IMR-90 (cell line): ENCODE results near the gene ZFHX3. TPM values are rescaled to one million over a fixed set of nuclear protein-coding genes. Genes with fewer than 3 reads are reported as not detected.
A peak's percentile ranks its signal among the peaks of the same experiment; 100 is the strongest.

ENCODE experiments used
- ATAC-seq: fragments of 200-7000 bp; cut with Tn5 transposase; 2 replicates; pipeline ENCODE4 v1.9.1; 2020; ENCODE audit warnings: low read depth, mild to moderate bottlenecking, moderate library complexity
- BruUV-seq: library from RNA; stranded (reverse); fragments of 400-500 nt; replicated peaks from 2 replicates; lab custom pipeline; 2021; lab: Mats Ljungman, UMichigan
- CTCF ChIA-PET: fragments of 300-600 bp; formaldehyde crosslinking; extraction: SDS; loops from one replicate; lab custom pipeline; 2021; ENCODE audit warnings: antibody characterized with exemption; lab: Yijun Ruan, JAX
- POLR2A ChIA-PET: fragments of 300-600 bp; sonication (Branson Sonifier 250); formaldehyde crosslinking; loops from one replicate; lab custom pipeline; 2022; ENCODE audit warnings: antibody characterized with exemption; ENCODE audit not compliant: unreplicated experiment; lab: Charles Lee
- DNase-seq: peaks from one replicate; pipeline ENCODE4 v3.0.0; 2013
- H2AFZ ChIP-seq: replicated peaks from 2 replicates; pipeline ENCODE3; 2013; ENCODE audit warnings: low read length, mild to moderate bottlenecking; ENCODE audit not compliant: poor library complexity
- H2AK5ac ChIP-seq: 2 replicates; pipeline ENCODE4 v1.6.1; 2013; ENCODE audit warnings: low read depth, low read length, inconsistent platforms
- H2AK9ac ChIP-seq: replicated peaks from 2 replicates; pipeline ENCODE3; 2013; ENCODE audit warnings: mild to moderate bottlenecking, low read depth, low read length, moderate library complexity; ENCODE audit not compliant: poor library complexity
- H2BK120ac ChIP-seq: 2 replicates; pipeline ENCODE4 v1.6.1; 2013; ENCODE audit warnings: low read depth, low read length, inconsistent platforms
- H2BK15ac ChIP-seq: 3 replicates; pipeline ENCODE4 v1.6.1; 2013; ENCODE audit warnings: low read depth, low read length, inconsistent platforms
- H2BK20ac ChIP-seq: 2 replicates; pipeline ENCODE4 v1.6.1; 2013; ENCODE audit warnings: low read depth, mild to moderate bottlenecking, inconsistent platforms, low read length, moderate library complexity
- H2BK5ac ChIP-seq: 2 replicates; pipeline ENCODE4 v1.6.1; 2013; ENCODE audit warnings: mild to moderate bottlenecking, low read depth, low read length, inconsistent platforms; ENCODE audit not compliant: poor library complexity, severe bottlenecking
- H3K14ac ChIP-seq: replicated peaks from 2 replicates; pipeline ENCODE4 v1.6.1; 2013; ENCODE audit warnings: low read depth, low read length, inconsistent platforms
- H3K18ac ChIP-seq: 2 replicates; pipeline ENCODE4 v1.6.1; 2013; ENCODE audit warnings: low read depth, low read length, control low read depth
- H3K23ac ChIP-seq: 2 replicates; pipeline ENCODE4 v1.6.1; 2013; ENCODE audit warnings: low read depth, low read length, inconsistent platforms
- H3K27ac ChIP-seq: 2 replicates; pipeline ENCODE4 v1.5.1; 2013; ENCODE audit warnings: mild to moderate bottlenecking, control low read depth, low read length; ENCODE audit not compliant: insufficient read depth
- H3K27me3 ChIP-seq: 2 replicates; pipeline ENCODE4 v1.6.1; 2013; ENCODE audit warnings: low read length; ENCODE audit not compliant: control insufficient read depth, insufficient read depth
- H3K36me3 ChIP-seq: 2 replicates; pipeline ENCODE4 v1.6.1; 2013; ENCODE audit warnings: low read length, mixed read lengths; ENCODE audit not compliant: control insufficient read depth, insufficient read depth
- H3K4ac ChIP-seq: 2 replicates; pipeline ENCODE4 v1.6.1; 2013; ENCODE audit warnings: low read depth, low read length, inconsistent platforms
- H3K4me1 ChIP-seq: 2 replicates; pipeline ENCODE4 v1.6.1; 2013; ENCODE audit warnings: low read length, mixed read lengths; ENCODE audit not compliant: control insufficient read depth, insufficient read depth
- H3K4me2 ChIP-seq: 2 replicates; pipeline ENCODE4 v1.6.1; 2013; ENCODE audit warnings: low read depth, mild to moderate bottlenecking, control low read depth, low read length, moderate library complexity
- H3K4me3 ChIP-seq: 2 replicates; pipeline ENCODE4 v1.5.1; 2013; ENCODE audit warnings: low read depth, mild to moderate bottlenecking, control low read depth, low read length, moderate library complexity; ENCODE audit not compliant: insufficient read depth
- H3K56ac ChIP-seq: 2 replicates; pipeline ENCODE4 v1.6.1; 2013; ENCODE audit warnings: low read length, inconsistent platforms; ENCODE audit not compliant: insufficient read depth; ENCODE audit errors: extremely low read depth
- H3K79me1 ChIP-seq, 2 experiments: 2 replicates each; pipeline ENCODE4 v1.6.1; 2013; ENCODE audit warnings: low read length in 2 of 2, inconsistent platforms in 1 of 2, low read depth in 1 of 2
- H3K9ac ChIP-seq: 2 replicates; pipeline ENCODE4 v1.6.1; 2013; ENCODE audit warnings: low read depth, low read length, control low read depth
- H3K9me1 ChIP-seq: 2 replicates; pipeline ENCODE4 v1.6.1; 2013; ENCODE audit warnings: low read length, inconsistent platforms; ENCODE audit not compliant: insufficient read depth
- H3K9me3 ChIP-seq: 2 replicates; pipeline ENCODE4 v1.6.1; 2013; ENCODE audit warnings: low read length; ENCODE audit not compliant: control insufficient read depth, insufficient read depth
- H4K20me1 ChIP-seq: 2 replicates; pipeline ENCODE4 v1.6.1; 2013; ENCODE audit warnings: low read length, inconsistent platforms; ENCODE audit not compliant: insufficient read depth
- H4K5ac ChIP-seq: 2 replicates; pipeline ENCODE4 v1.6.1; 2013; ENCODE audit warnings: mild to moderate bottlenecking, low read depth, low read length, control low read depth
- H4K8ac ChIP-seq, 2 experiments: 2 replicates each; pipeline ENCODE4 v1.6.1; 2013; ENCODE audit warnings: low read depth in 2 of 2, low read length in 2 of 2, control low read depth in 1 of 2, inconsistent platforms in 1 of 2
- H4K91ac ChIP-seq: 2 replicates; pipeline ENCODE4 v1.6.1; 2013; ENCODE audit warnings: low read depth, low read length, inconsistent platforms; ENCODE audit not compliant: insufficient read depth
- BHLHE40 ChIP-seq: fragments of 150-350 bp; IDR thresholded peaks from 2 replicates; pipeline ENCODE4 v1.6.1; 2016; ENCODE audit warnings: mild to moderate bottlenecking, low read depth, low read length
- CEBPB ChIP-seq: IDR thresholded peaks from 2 replicates; pipeline ENCODE4 v1.6.1; 2012; ENCODE audit warnings: low read depth, low read length, improper control_type of control experiment
- CHD1 ChIP-seq: IDR thresholded peaks from 2 replicates; pipeline ENCODE4 v1.6.1; 2012; ENCODE audit warnings: low read depth, low read length, improper control_type of control experiment
- CTCF ChIP-seq: conservative IDR thresholded peaks from 2 replicates; pipeline ENCODE4 v1.5.1; 2012; ENCODE audit warnings: mild to moderate bottlenecking, low read depth, low read length, improper control_type of control experiment
- FOS ChIP-seq: fragments of 150-350 bp; IDR thresholded peaks from 2 replicates; pipeline ENCODE4 v1.6.1; 2016; ENCODE audit warnings: low read depth, low read length
- MAFK ChIP-seq: IDR thresholded peaks from 2 replicates; pipeline ENCODE4 v1.6.1; 2012; ENCODE audit warnings: low read depth, low read length, improper control_type of control experiment
- MAZ ChIP-seq: IDR thresholded peaks from 2 replicates; pipeline ENCODE4 v1.6.1; 2012; ENCODE audit warnings: low read depth, mild to moderate bottlenecking, low read length, improper control_type of control experiment, moderate library complexity, borderline replicate concordance
- RAD21 ChIP-seq: IDR thresholded peaks from 2 replicates; pipeline ENCODE4 v1.6.1; 2012; ENCODE audit warnings: low read length, improper control_type of control experiment
- RFX5 ChIP-seq: IDR thresholded peaks from 2 replicates; pipeline ENCODE4 v1.8.0; 2012; ENCODE audit warnings: low read depth, mild to moderate bottlenecking, low read length, moderate library complexity
- SMC3 ChIP-seq: fragments of 150-350 bp; IDR thresholded peaks from 2 replicates; pipeline ENCODE4 v1.6.1; 2016; ENCODE audit warnings: low read depth, mild to moderate bottlenecking, antibody characterized with exemption, low read length, moderate library complexity
- WGBS, 2 experiments: methylation state at CpG; one replicate each; pipeline versions ENCODE4 v1.1.5 to v1.1.7; 2013; ENCODE audit warnings: missing lambda C conversion rate in 2 of 2; ENCODE audit not compliant: insufficient read length in 1 of 2; ENCODE audit errors: extremely low coverage in 2 of 2; 5-methylcytosine and 5-hydroxymethylcytosine counted together
- dilution Hi-C: fragments of 300-500 bp; cut with HindIII; formaldehyde crosslinking; loops from one replicate; pipeline ENCODE4 v1.14.3; 2018; ENCODE audit warnings: low sequenced_read_pairs; ENCODE audit not compliant: unreplicated experiment
- in situ Hi-C: fragments of 300-500 bp; cut with MboI; formaldehyde crosslinking; loops from 3 replicates; pipeline ENCODE4 v1.14.3; 2019; ENCODE audit warnings: low sequenced_read_pairs, inconsistent platforms, mixed read lengths
- intact Hi-C: fragments of 100-400 bp; cut with micrococcal nuclease; formaldehyde crosslinking; loops from 2 replicates; pipeline ENCODE4 v1.10.0; 2022
- polyA plus RNA-seq, 3 experiments: library from polyadenylated mRNA; depleted of rRNA; stranded (reverse); fragments of >200 nt; gene quantifications; 2 replicates each; pipeline ENCODE4 v1.2.3, GENCODE V29; 2012; ENCODE audit warnings: low replicate concordance in 1 of 3
- total RNA-seq: library from RNA; depleted of rRNA; stranded (reverse); fragments of >200 nt; gene quantifications from 2 replicates; pipeline ENCODE4 v1.2.3, GENCODE V29; 2012
- TF ChIP-seq, protein P1 (sequence below): fragments of 150-350 bp; IDR thresholded peaks from 2 replicates; pipeline ENCODE4 v1.6.1; 2016; ENCODE audit warnings: low read depth, mild to moderate bottlenecking, low read length, moderate library complexity, borderline replicate concordance
- TF ChIP-seq, protein P2 (sequence below): fragments of 150-350 bp; IDR thresholded peaks from 2 replicates; pipeline ENCODE4 v1.6.1; 2017; ENCODE audit warnings: mild to moderate bottlenecking, antibody characterized with exemption, low read length, low read depth

Gene ZFHX3
- total and polyA plus RNA-seq, 2 of the 4 experiments (the other 2 are of a cell fraction) = 1.4 to 1.7 TPM

DNA sequence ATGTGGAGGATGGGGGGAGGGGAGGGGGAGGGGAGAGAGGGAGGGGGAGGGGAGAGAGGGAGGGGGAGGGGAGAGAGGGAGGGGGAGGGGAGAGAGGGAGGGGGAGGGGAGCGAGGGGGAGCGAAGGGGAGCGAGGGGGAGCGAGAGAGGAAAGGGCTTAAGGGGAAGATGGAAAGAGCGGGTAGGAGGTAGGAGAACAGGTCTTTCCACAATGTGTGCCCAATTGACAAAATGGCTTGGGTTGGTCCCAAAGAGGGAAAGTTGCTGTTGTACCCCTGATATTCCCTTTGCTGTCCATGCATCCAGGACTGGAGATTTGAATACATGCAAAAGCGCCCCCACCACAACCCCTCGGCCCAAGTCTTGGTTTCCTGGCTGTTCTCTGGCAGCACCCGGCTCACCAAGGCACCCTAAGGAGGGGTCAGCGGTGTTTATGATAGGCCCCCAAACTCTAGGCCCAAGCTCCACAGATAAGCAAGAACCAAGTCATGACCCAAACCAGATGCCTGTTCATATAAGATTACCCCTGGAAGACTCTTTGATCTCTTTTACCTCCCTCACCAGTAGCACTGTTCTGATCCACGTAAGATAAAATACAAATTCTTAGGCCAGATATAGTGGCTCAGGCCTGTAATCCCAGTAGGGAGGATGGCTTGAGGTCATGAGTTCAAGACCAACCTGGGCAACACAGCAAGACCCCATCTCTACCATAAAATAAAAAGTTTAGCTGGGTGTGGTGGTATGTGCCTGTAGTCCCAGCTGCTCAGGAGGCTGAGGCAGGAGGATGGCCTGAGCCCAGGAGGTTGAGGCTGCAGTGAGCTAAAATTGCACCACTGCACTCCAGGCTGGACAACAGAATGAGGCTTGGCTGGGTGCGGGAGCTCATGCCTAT is 119.6 kb downstream of the ZFHX3 start:
- POLR2A ChIA-PET = no interaction called here
- Histone ChIP-seq H4K8ac (no peak overlapping the region), H3K4me2 (no peak overlapping the region), H2BK20ac (no peak overlapping the region), H2BK15ac (no peak overlapping the region; the same call in 2 of the 3 replicates), H3K18ac (no peak overlapping the region), H2AK9ac (peak overlapping the region; percentile 48), H3K27ac (no peak overlapping the region), H4K91ac (no peak overlapping the region), H3K79me1 (peaks cover 37 to 62% of the 10 kb centered on the region in 2 experiments), H3K4ac (peak overlapping the region; percentile 10; the same call in 1 of the 2 replicates), H3K23ac (no peak overlapping the region), H3K27me3 (peaks cover 4% of the 10 kb centered on the region; the same call in 1 of the 2 replicates), H3K4me1 (peaks cover 14% of the 10 kb centered on the region), H2AK5ac (peak overlapping the region; percentile 56), H4K5ac (no peak overlapping the region), H3K56ac (no peak overlapping the region), H3K9me3 (no peaks in the 10 kb centered on the region), H3K9me1 (peaks cover 10% of the 10 kb centered on the region), H2BK120ac (no peak overlapping the region), H4K20me1 (peaks cover 74% of the 10 kb centered on the region), H3K36me3 (no peaks in the 10 kb centered on the region), H3K9ac (no peak overlapping the region), H3K14ac (no peak overlapping the region), H2BK5ac (no peak overlapping the region), H2AFZ (no peak overlapping the region), H3K4me3 (no peak overlapping the region)
- CTCF ChIA-PET = interaction anchor here (0.5 kb wide), 1 partner anchor 78 kb away, joined by 3 read pairs; no protein-coding TSS in a partner anchor
- no TSS peak for BruUV-seq
- WGBS, 2 experiments = 92% methylated on average over 5 of the region's 11 CpGs; no CpG with 5 or more reads in 1 of the 2 experiments
- intact Hi-C loops = no loop called here
- TF ChIP-seq, protein P1, sequence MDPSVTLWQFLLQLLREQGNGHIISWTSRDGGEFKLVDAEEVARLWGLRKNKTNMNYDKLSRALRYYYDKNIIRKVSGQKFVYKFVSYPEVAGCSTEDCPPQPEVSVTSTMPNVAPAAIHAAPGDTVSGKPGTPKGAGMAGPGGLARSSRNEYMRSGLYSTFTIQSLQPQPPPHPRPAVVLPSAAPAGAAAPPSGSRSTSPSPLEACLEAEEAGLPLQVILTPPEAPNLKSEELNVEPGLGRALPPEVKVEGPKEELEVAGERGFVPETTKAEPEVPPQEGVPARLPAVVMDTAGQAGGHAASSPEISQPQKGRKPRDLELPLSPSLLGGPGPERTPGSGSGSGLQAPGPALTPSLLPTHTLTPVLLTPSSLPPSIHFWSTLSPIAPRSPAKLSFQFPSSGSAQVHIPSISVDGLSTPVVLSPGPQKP = no peak
- TF ChIP-seq CHD1 (no peak), CEBPB (no peak), MAFK (no peak), FOS (no peak), CTCF (no peak), MAZ (no peak), RFX5 (no peak), RAD21 (no peak), BHLHE40 (no peak), SMC3 (no peak)
- TF ChIP-seq, protein P2, sequence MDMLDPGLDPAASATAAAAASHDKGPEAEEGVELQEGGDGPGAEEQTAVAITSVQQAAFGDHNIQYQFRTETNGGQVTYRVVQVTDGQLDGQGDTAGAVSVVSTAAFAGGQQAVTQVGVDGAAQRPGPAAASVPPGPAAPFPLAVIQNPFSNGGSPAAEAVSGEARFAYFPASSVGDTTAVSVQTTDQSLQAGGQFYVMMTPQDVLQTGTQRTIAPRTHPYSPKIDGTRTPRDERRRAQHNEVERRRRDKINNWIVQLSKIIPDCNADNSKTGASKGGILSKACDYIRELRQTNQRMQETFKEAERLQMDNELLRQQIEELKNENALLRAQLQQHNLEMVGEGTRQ = no peak
- no peak for DNase-seq
- in situ Hi-C loops = no loop called here
- dilution Hi-C loops = loop anchor here (25.0 kb wide), 1 partner anchor 109 kb away; the partner anchor contains the start of gene ZFHX3
- ATAC-seq = no peak
